K562 (cell line): Measurements from ENCODE around the gene CDH12. TPM values are rescaled to one million over a fixed set of nuclear protein-coding genes. Genes with fewer than 3 reads are reported as not detected.

Source experiments
- ATAC-seq: fragments of 200-7000 bp; cut with Tn5 transposase; 3 replicates; pipeline ENCODE4 v1.9.1; 2020; ENCODE audit warnings: moderate library complexity
- BruUV-seq: library from RNA; stranded (reverse); fragments of 400-500 nt; replicated peaks from 2 replicates; lab custom pipeline; 2021; lab: Mats Ljungman, UMichigan
- CTCF ChIA-PET: fragments of 300-600 bp; formaldehyde crosslinking; extraction: SDS; loops from one replicate; lab custom pipeline; 2021; ENCODE audit warnings: low intra/inter-chr PET ratio; lab: Yijun Ruan, JAX
- POLR2A ChIA-PET: fragments of 300-600, 350-650 bp; sonication (Branson Sonifier 250); formaldehyde crosslinking; extraction: SDS; loops from one replicate; lab custom pipeline; 2021; ENCODE audit warnings: antibody characterized with exemption, inconsistent platforms; lab: Yijun Ruan, JAX
- DNase-seq, 4 experiments: peaks; one replicate each; pipeline versions ENCODE4 v3.0.0 to v3.0.0-alpha.2; 2011 to 2018; ENCODE audit warnings: low spot score in 3 of 4, mixed read lengths in 3 of 4; ENCODE audit errors: extremely low read depth in 1 of 4
- FAIRE-seq: peaks from 2 replicates; lab custom pipeline; 2011; peaks lifted over from hg19 to GRCh38; lab: Jason Lieb, UNC
- H2AFZ ChIP-seq: 2 replicates; pipeline ENCODE4 v1.6.0; 2011; ENCODE audit warnings: low read depth, low read length, control low read depth, inconsistent platforms
- H3K27ac ChIP-seq: fragments of 200-600 bp; 3 replicates; pipeline ENCODE4 v1.8.0; 2011; ENCODE audit warnings: low read depth, mild to moderate bottlenecking, control low read depth, inconsistent platforms, low read length, moderate library complexity, mixed read lengths; ENCODE audit errors: extremely low read depth
- H3K27me3 ChIP-seq, 2 experiments: fragments of 300-600 bp in 1 of 2; 2 replicates in 1 of 2; 3 replicates in 1 of 2; pipeline versions ENCODE4 v1.6.0 to v1.8.0; 2011; ENCODE audit warnings: inconsistent platforms in 2 of 2, low read length in 2 of 2, mild to moderate bottlenecking in 1 of 2, mixed read lengths in 1 of 2, moderate library complexity in 1 of 2; ENCODE audit not compliant: control insufficient read depth in 2 of 2, insufficient read depth in 2 of 2
- H3K36me3 ChIP-seq: fragments of 300-600 bp; 3 replicates; pipeline ENCODE4 v1.8.0; 2011; ENCODE audit warnings: mild to moderate bottlenecking, low read length, inconsistent platforms; ENCODE audit not compliant: control insufficient read depth, insufficient read depth
- H3K4me1 ChIP-seq, 2 experiments: fragments of 200-600 bp in 1 of 2; replicated peaks in 1 of 2; 2 replicates in 1 of 2; 3 replicates in 1 of 2; pipeline versions ENCODE4 v1.5.1 to v1.8.0; 2011; ENCODE audit warnings: inconsistent platforms in 2 of 2, low read length in 2 of 2, mild to moderate bottlenecking in 1 of 2, mixed read lengths in 1 of 2, moderate library complexity in 1 of 2; ENCODE audit not compliant: control insufficient read depth in 2 of 2, insufficient read depth in 2 of 2
- H3K4me2 ChIP-seq: 2 replicates; pipeline ENCODE4 v1.6.1; 2011; ENCODE audit warnings: low read length, control low read depth, inconsistent platforms, mixed read lengths; ENCODE audit not compliant: insufficient read depth
- H3K4me3 ChIP-seq: fragments of 200-600 bp; sonication (generic), shearing (Covaris generic); 2 replicates; pipeline ENCODE4 v1.5.1; 2016; ENCODE audit warnings: control low read depth, inconsistent platforms
- H3K79me2 ChIP-seq: fragments of 200-600 bp; 3 replicates; pipeline ENCODE4 v1.8.0; 2011; ENCODE audit warnings: low read length, inconsistent platforms; ENCODE audit not compliant: control insufficient read depth, insufficient read depth
- H3K9ac ChIP-seq, 2 experiments: 2 replicates each; pipeline versions ENCODE4 v1.6.0 to v1.6.1; 2011; ENCODE audit warnings: low read depth in 2 of 2, low read length in 2 of 2, control low read depth in 1 of 2, inconsistent platforms in 1 of 2, mild to moderate bottlenecking in 1 of 2, mixed read lengths in 1 of 2; ENCODE audit not compliant: insufficient read depth in 1 of 2
- H3K9me1 ChIP-seq: one replicate; pipeline ENCODE4 v1.6.0; 2011; ENCODE audit warnings: inconsistent platforms, mild to moderate bottlenecking, low read length, moderate library complexity; ENCODE audit not compliant: control insufficient read depth, insufficient read depth
- H3K9me3 ChIP-seq: replicated peaks from 2 replicates; pipeline ENCODE4 v1.5.1; 2011; ENCODE audit warnings: low read depth, low read length, inconsistent platforms; ENCODE audit not compliant: control insufficient read depth, insufficient read depth
- H4K20me1 ChIP-seq: replicated peaks from 2 replicates; pipeline ENCODE4 v1.6.1; 2011; ENCODE audit warnings: low read length, inconsistent platforms, mixed read lengths; ENCODE audit not compliant: control insufficient read depth, insufficient read depth
- BMI1 ChIP-seq: fragments of 150-350 bp; IDR thresholded peaks from 2 replicates; pipeline ENCODE4 v1.6.1; 2014; ENCODE audit warnings: low read length
- EHMT2 ChIP-seq: fragments of 450-650 bp; IDR thresholded peaks from 2 replicates; pipeline ENCODE4 v1.6.1; 2018; ENCODE audit warnings: antibody characterized with exemption
- FOXA3 ChIP-seq, 2 experiments: fragments of 450-650 bp in 1 of 2; sonication (generic) in 1 of 2; formaldehyde crosslinking; IDR thresholded peaks in 1 of 2; conservative IDR thresholded peaks in 1 of 2; 2 replicates each; pipeline versions ENCODE4 v1.4.0 to v1.8.0; 2020 to 2022; ENCODE audit warnings: mild to moderate bottlenecking in 2 of 2, missing genetic modification reagents in 1 of 2
- HOXB6 ChIP-seq: fragments of 250-450 bp; sonication (Bioruptor Pico); IDR thresholded peaks from 2 replicates; pipeline ENCODE4 v1.5.1; 2022; ENCODE audit warnings: mild to moderate bottlenecking, borderline replicate concordance
- KAT2B ChIP-seq: IDR thresholded peaks from one replicate; pipeline ENCODE4 v1.6.1; 2012; ENCODE audit warnings: low read depth, mild to moderate bottlenecking, control low read depth, inconsistent platforms, low read length, moderate library complexity
- POLR2AphosphoS5 ChIP-seq: IDR thresholded peaks from 2 replicates; pipeline ENCODE4 v1.6.1; 2011; ENCODE audit warnings: mild to moderate bottlenecking, low read depth, low read length, moderate library complexity; ENCODE audit not compliant: control insufficient read depth, insufficient read depth
- POLR2B ChIP-seq: fragments of 450-650 bp; IDR thresholded peaks from 2 replicates; pipeline ENCODE4 v1.6.1; 2018; ENCODE audit warnings: low read depth; ENCODE audit not compliant: partially characterized antibody
- POLR2H ChIP-seq: IDR thresholded peaks from 2 replicates; pipeline ENCODE4 v1.6.1; 2016; ENCODE audit warnings: missing genetic modification characterization, low read depth, mild to moderate bottlenecking, control low read depth, missing compliant biosample characterization, moderate library complexity
- SMARCA4 ChIP-seq: fragments of 450-650 bp; IDR thresholded peaks from 2 replicates; pipeline ENCODE4 v1.6.1; 2016
- SRSF7 ChIP-seq: fragments of 200-400 bp; formaldehyde crosslinking; optimal IDR thresholded peaks from 2 replicates; pipeline ENCODE3; 2017; ENCODE audit warnings: mild to moderate bottlenecking, low read depth, low read length
- ZNF124 ChIP-seq: sonication (generic); formaldehyde crosslinking; IDR thresholded peaks from 2 replicates; pipeline ENCODE4 v1.8.1; 2022; ENCODE audit warnings: missing genetic modification reagents
- ZNF174 ChIP-seq: fragments of 250-450 bp; sonication (Bioruptor Pico); IDR thresholded peaks from 2 replicates; pipeline ENCODE4 v1.4.0; 2020; ENCODE audit warnings: mild to moderate bottlenecking
- ZNF57 ChIP-seq: fragments of 450-650 bp; formaldehyde crosslinking; IDR thresholded peaks from 2 replicates; pipeline ENCODE4 v1.4.0; 2020; ENCODE audit warnings: mild to moderate bottlenecking, moderate library complexity
- ZNF75A ChIP-seq: fragments of 450-650 bp; formaldehyde crosslinking; IDR thresholded peaks from 2 replicates; pipeline ENCODE4 v1.4.0; 2020; ENCODE audit warnings: mild to moderate bottlenecking
- WGBS: fragments of 100-300 bp; shearing (Covaris generic); methylation state at CpG from one replicate; pipeline ENCODE4 v1.1.6; 2016; ENCODE audit warnings: low coverage, mixed read lengths; ENCODE audit not compliant: insufficient coverage; ENCODE audit errors: missing lambda C conversion rate; 5-methylcytosine and 5-hydroxymethylcytosine counted together
- in situ Hi-C: fragments of 300-500 bp; cut with MboI; formaldehyde crosslinking; loops from 4 replicates; pipeline ENCODE4 v1.15.0; 2018; ENCODE audit warnings: inconsistent platforms, mixed read lengths
- intact Hi-C: fragments of 100-400 bp; cut with micrococcal nuclease; formaldehyde crosslinking; loops from 2 replicates; pipeline ENCODE4 v1.14.2; 2022
- polyA plus RNA-seq, 8 experiments: library from polyadenylated mRNA; depleted of rRNA in 4 of 8; stranded (reverse) in 5 of 8; unstranded in 3 of 8; fragments of >200 nt; fragmentation: Nextera tagmentation in 2 of 8; fragmentation: Illumina TruSeq in 1 of 8; extraction: Ambion mirVana in 2 of 8; extraction: Trizol in 1 of 8; gene quantifications; 2 replicates each; pipeline versions ENCODE4 v1.2.1 to v1.2.3, GENCODE V29; 2011 to 2014; ENCODE audit warnings: inconsistent platforms in 1 of 8, missing spikeins in 1 of 8
- total RNA-seq, 7 experiments: library from RNA; depleted of rRNA in 6 of 7; stranded (reverse); fragments of >200 nt in 6 of 7; fragmentation: Illumina TruSeq in 2 of 7; extraction: Trizol in 2 of 7; gene quantifications; 2 replicates each; pipeline versions ENCODE4 v1.2.1 to v1.2.3, GENCODE V29; 2011 to 2021; ENCODE audit warnings: low replicate concordance in 1 of 7
- TF ChIP-seq, protein P1 (sequence below): fragments of 450-650 bp; formaldehyde crosslinking; IDR thresholded peaks from 2 replicates; pipeline ENCODE4 v1.4.0; 2020; ENCODE audit warnings: mild to moderate bottlenecking, moderate library complexity
- TF ChIP-seq, protein P2 (sequence below), 2 experiments: IDR thresholded peaks in 1 of 2; conservative IDR thresholded peaks in 1 of 2; 2 replicates each; pipeline ENCODE4 v1.6.1; 2016; ENCODE audit warnings: low read depth in 2 of 2, mild to moderate bottlenecking in 1 of 2, missing compliant biosample characterization in 1 of 2, missing genetic modification characterization in 1 of 2, moderate library complexity in 1 of 2
- TF ChIP-seq, protein P3 (sequence below), 3 experiments: fragments of 200-800 bp in 1 of 3; sonication (Bioruptor generic) in 1 of 3; sonication (generic) in 1 of 3; formaldehyde crosslinking in 1 of 3; IDR thresholded peaks; 2 replicates each; pipeline versions ENCODE4 v1.6.1 to v1.8.0; 2016 to 2022; ENCODE audit warnings: mild to moderate bottlenecking in 2 of 3, missing compliant biosample characterization in 2 of 3, missing genetic modification characterization in 2 of 3, missing genetic modification reagents in 1 of 3

The CDH12 gene
- total and polyA plus RNA-seq, 9 of the 15 experiments (the other 6 are each of a cell fraction or from before 2014, with no cell fraction given) = 0.03 to 1.7 (median 0.37) TPM

DNA sequence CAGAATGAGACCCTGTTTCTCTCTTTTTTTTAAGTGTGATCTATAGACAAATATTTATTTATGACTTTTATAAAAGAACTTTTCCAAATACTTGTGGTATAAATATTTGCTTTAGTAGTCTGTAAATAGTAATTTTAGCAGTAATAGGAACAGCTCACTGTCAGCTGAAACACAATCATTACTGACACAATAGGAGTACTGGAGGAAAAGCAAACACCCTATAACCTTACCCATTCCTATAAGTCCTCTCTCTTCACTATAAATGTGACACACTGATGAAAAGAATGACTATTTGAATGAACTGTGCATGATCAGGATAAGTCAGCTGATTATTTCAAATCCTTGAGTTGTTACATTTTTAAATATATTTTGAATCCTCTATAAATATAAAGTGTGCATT lies 72.4 kb downstream of the CDH12 start (continued):
- no peak for TF ChIP-seq KAT2B
- TF ChIP-seq, protein P1, sequence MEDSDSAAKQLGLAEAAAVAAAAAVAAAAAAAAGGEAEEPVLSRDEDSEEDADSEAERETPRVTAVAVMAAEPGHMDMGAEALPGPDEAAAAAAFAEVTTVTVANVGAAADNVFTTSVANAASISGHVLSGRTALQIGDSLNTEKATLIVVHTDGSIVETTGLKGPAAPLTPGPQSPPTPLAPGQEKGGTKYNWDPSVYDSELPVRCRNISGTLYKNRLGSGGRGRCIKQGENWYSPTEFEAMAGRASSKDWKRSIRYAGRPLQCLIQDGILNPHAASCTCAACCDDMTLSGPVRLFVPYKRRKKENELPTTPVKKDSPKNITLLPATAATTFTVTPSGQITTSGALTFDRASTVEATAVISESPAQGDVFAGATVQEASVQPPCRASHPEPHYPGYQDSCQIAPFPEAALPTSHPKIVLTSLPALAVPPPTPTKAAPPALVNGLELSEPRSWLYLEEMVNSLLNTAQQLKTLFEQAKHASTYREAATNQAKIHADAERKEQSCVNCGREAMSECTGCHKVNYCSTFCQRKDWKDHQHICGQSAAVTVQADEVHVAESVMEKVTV = no peak
- no peak for TF ChIP-seq ZNF75A
- TF ChIP-seq EHMT2 = no peak
- TF ChIP-seq, protein P2, sequence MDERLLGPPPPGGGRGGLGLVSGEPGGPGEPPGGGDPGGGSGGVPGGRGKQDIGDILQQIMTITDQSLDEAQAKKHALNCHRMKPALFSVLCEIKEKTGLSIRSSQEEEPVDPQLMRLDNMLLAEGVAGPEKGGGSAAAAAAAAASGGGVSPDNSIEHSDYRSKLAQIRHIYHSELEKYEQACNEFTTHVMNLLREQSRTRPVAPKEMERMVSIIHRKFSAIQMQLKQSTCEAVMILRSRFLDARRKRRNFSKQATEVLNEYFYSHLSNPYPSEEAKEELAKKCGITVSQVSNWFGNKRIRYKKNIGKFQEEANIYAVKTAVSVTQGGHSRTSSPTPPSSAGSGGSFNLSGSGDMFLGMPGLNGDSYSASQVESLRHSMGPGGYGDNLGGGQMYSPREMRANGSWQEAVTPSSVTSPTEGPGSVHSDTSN (CRISPR knock-in tag; IDR thresholded peaks at IDR 0.05; ENCODE audit: low read depth) = no peak
- TF ChIP-seq, protein P2 (tag; conservative IDR thresholded peaks at IDR 0.05; ENCODE audit: low read depth) = no peak
- TF ChIP-seq, all 486 proteins: peak for 0

DNA sequence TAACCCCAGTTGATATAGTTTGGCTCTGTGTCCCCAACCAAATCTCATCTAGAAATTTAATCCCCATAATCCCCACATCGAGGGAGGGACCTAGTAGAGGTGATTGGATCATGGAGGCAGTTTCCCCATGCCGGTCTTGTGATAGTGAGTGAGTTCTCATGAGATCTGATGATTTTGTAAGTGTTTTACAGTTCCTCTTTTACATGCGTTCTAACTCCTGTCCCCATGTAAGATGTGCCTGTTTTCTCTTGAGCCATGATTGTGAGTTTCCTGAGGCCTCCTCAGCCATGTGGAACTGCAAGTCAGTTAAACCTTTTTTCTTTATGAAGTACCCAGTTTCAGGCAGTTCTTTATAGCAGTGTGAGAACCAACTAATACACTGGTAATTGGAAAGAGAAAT lies 73.6 kb downstream of the CDH12 start:
- Histone ChIP-seq H4K20me1 (no peaks in the 10 kb centered on the region), H3K4me1 (no peaks in the 10 kb centered on the region), H3K4me3 (no peak overlapping the region), H3K27ac (no peak overlapping the region), H3K4me2 (no peak overlapping the region), H2AFZ (no peak overlapping the region), H3K79me2 (no peaks in the 10 kb centered on the region), H3K9ac (no peak overlapping the region), H3K27me3 (no peaks in the 10 kb centered on the region), H3K9me3 (no peaks in the 10 kb centered on the region; the same call in 1 of the 2 replicates), H3K36me3 (no peaks in the 10 kb centered on the region), H3K9me1 (no peaks in the 10 kb centered on the region)
- in situ Hi-C loops = no loop called here
- intact Hi-C loops = no loop called here
- FAIRE-seq = no peak
- POLR2A ChIA-PET = no interaction called here
- DNase-seq = no peak
- 2% methylated on average over 3 of the region's 3 CpGs for WGBS
- CTCF ChIA-PET = no interaction called here
- no TSS peak for BruUV-seq
- no peak for ATAC-seq
- TF ChIP-seq POLR2B (no peak), SMARCA4 (no peak), ZNF124 (CRISPR knock-in tag) (no peak), FOXA3 (CRISPR knock-in tag; conservative IDR thresholded peaks at IDR 0.05 in 1 of 2, IDR thresholded peaks at IDR 0.05 in 1 of 2) (no peak), ZNF57 (CRISPR knock-in tag) (no peak), SRSF7 (no peak), HOXB6 (CRISPR knock-in tag) (no peak), BMI1 (no peak), POLR2H (tag) (no peak), ZNF174 (no peak), POLR2AphosphoS5 (no peak)
- TF ChIP-seq, protein P3, sequence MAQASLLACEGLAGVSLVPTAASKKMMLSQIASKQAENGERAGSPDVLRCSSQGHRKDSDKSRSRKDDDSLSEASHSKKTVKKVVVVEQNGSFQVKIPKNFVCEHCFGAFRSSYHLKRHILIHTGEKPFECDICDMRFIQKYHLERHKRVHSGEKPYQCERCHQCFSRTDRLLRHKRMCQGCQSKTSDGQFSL (CRISPR knock-in tag; IDR thresholded peaks at IDR 0.05) = no peak
- TF ChIP-seq, protein P3 (tag; IDR thresholded peaks at IDR 0.05) = no peak
